ENCODE results near the gene KNTC1.
A peak's percentile ranks its signal among the peaks of the same experiment; 100 is the strongest.

The KNTC1 gene

DNA sequence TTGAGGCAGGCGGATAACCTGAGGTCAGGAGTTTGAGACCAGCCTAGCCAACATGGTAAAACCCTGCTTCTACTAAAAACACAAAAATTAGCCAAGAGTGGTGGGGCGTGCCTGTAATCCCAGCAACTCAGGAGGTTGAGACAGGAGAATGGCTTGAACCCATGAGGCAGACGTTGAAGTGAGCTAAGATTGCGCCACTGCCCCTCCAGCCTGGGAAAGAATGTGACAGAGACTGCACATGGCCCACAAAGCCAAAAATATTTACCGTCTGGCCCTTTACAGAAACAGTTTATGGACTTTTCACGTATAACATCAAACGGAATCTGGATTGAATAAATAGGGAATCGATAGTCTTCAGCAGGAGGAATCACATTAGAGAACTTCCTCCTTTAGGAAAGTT is 3.8 kb upstream of the KNTC1 start:
- Histone ChIP-seq H3K27me3 (no peaks in the 10 kb centered on the region), H3K36me3 (peaks cover 49% of the 10 kb centered on the region), H3K4me3 (ENCODE audit: low read depth in 1 of 2, low read length in 1 of 2) (no peak overlapping the region), H3K27ac (peak overlapping the region; percentile 35), H3K4me1 (ENCODE audit: control insufficient read depth in 1 of 2, insufficient read depth in 1 of 2, low read depth in 1 of 2, low read length in 1 of 2) (peaks cover 37 to 45% of the 10 kb centered on the region in 2 experiments), H3K9me3 (no peaks in the 10 kb centered on the region)
- TF ChIP-seq CTCF (IDR thresholded peaks at IDR 0.05), result no peak

DNA sequence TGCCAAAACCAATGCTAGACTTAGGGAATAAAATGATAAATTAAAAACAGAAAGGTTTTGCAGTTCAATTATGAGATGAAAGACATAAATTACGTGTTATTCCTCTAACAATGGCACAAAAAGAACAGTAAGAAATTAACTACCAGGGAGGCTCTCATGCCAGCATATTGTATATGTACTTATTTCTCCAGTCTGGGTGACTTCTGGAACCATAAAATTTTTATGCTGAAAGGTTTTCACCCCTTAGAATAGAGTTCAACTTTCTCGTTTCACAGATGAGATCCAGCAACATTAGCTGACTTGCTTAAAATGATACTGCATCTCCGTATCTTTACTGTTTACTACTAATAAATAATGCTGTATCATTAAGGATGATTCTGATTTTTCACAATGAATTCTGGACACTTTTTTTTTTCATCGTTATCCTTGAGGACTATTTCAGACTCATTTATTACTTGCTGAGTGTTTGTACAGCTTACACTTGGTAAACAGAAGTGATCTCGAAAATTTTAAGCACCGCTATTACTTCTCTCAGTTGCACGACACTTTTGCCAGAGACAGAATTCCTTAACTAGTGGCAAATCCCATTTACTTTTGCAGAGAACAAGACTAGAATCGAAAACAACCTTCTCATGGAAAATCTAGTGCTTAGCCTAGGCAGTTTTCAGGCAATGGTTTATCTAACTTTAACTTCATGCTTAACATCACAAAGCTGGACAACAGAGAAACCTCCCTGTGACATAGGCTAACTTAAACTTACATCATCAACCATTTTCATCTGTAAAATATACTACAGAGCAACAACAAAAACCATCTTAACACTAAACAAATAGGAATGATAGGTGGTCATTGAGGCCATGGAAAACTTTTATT is 3.0 kb upstream of the KNTC1 start:
- no peaks in the 10 kb centered on the region for H3K9me3 ChIP-seq
- TF ChIP-seq CTCF (IDR thresholded peaks at IDR 0.05), result no peak
- peaks cover 37 to 47% of the 10 kb centered on the region in 2 experiments for H3K4me1 ChIP-seq (ENCODE audit: control insufficient read depth in 1 of 2, insufficient read depth in 1 of 2, low read depth in 1 of 2, low read length in 1 of 2)
- H3K27me3 ChIP-seq, result no peaks in the 10 kb centered on the region
- peaks cover 41% of the 10 kb centered on the region for H3K36me3 ChIP-seq
- peak overlapping the region; percentile 64 for H3K27ac ChIP-seq
- no peak overlapping the region for H3K4me3 ChIP-seq (ENCODE audit: low read depth in 1 of 2, low read length in 1 of 2)

GRCh38 chr12:122527478-122527944 is 462 bp downstream of the KNTC1 start:
- Histone ChIP-seq H3K36me3 (peaks cover 7% of the 10 kb centered on the region), H3K27ac (peak overlapping the region; percentile 99), H3K27me3 (no peaks in the 10 kb centered on the region), H3K4me1 (ENCODE audit: control insufficient read depth in 1 of 2, insufficient read depth in 1 of 2, low read depth in 1 of 2, low read length in 1 of 2) (peaks cover 37 to 47% of the 10 kb centered on the region in 2 experiments), H3K9me3 (no peaks in the 10 kb centered on the region), H3K4me3 (ENCODE audit: low read depth in 1 of 2, low read length in 1 of 2) (peak overlapping the region; percentile 61 to 88)
- no peak for TF ChIP-seq CTCF (IDR thresholded peaks at IDR 0.05)

GRCh38 chr12:122528582-122528981 is 1.5 kb downstream of the KNTC1 start:
- Histone ChIP-seq H3K4me1 (ENCODE audit: control insufficient read depth in 1 of 2, insufficient read depth in 1 of 2, low read depth in 1 of 2, low read length in 1 of 2) (peaks cover 29 to 37% of the 10 kb centered on the region in 2 experiments), H3K36me3 (peaks cover 7% of the 10 kb centered on the region), H3K9me3 (no peaks in the 10 kb centered on the region), H3K4me3 (ENCODE audit: low read depth in 1 of 2, low read length in 1 of 2) (no peak overlapping the region), H3K27ac (no peak overlapping the region), H3K27me3 (no peaks in the 10 kb centered on the region)
- no peak for TF ChIP-seq CTCF (IDR thresholded peaks at IDR 0.05)

DNA sequence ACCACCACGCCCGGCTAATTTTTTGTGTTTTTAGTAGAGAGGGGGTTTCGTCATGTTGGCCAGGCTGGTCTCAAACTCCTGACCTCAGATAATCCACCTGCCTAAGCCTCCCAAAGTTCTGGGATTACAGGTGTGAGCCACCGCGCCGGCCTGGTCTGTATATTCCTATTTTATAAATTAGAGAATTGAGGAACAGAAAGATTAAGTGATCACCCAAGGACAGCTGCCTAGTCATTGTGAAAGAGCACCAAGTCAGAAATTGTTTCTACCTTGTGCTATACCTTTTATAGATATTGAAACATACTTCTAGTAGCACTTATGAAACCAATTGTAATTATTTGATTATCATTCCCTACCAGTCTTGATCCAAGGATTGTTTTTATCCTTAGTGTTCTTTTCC is 1.9 kb downstream of the KNTC1 start:
- peaks cover 7% of the 10 kb centered on the region for H3K36me3 ChIP-seq
- H3K27ac ChIP-seq, result no peak overlapping the region
- no peaks in the 10 kb centered on the region for H3K9me3 ChIP-seq
- H3K4me1 ChIP-seq (ENCODE audit: control insufficient read depth in 1 of 2, insufficient read depth in 1 of 2, low read depth in 1 of 2, low read length in 1 of 2), result peaks cover 26 to 33% of the 10 kb centered on the region in 2 experiments
- TF ChIP-seq CTCF (IDR thresholded peaks at IDR 0.05), result no peak
- no peak overlapping the region for H3K4me3 ChIP-seq (ENCODE audit: low read depth in 1 of 2, low read length in 1 of 2)
- H3K27me3 ChIP-seq, result no peaks in the 10 kb centered on the region

Data from neutrophil (primary cell).